WTC11 (cell line): ENCODE results near the gene HSD11B1L. TPM values are rescaled to one million over a fixed set of nuclear protein-coding genes. Genes with fewer than 3 reads are reported as not detected.

Experiments
- ATAC-seq: fragments of 200-7000 bp; cut with Tn5 transposase; 2 replicates; pipeline ENCODE4 v1.10.0; 2021; ENCODE audit warnings: mild to moderate bottlenecking, moderate library complexity
- CTCF ChIA-PET: fragments of 300-600 bp; sonication (Branson Sonifier 250); formaldehyde crosslinking; loops from one replicate; lab custom pipeline; 2021; ENCODE audit warnings: antibody characterized with exemption; lab: Charles Lee
- POLR2A ChIA-PET: fragments of 350-600 bp; sonication (Branson Sonifier 250); formaldehyde crosslinking; loops from one replicate; lab custom pipeline; 2021; ENCODE audit warnings: antibody characterized with exemption; lab: Charles Lee
- DNase-seq: peaks from one replicate; pipeline ENCODE4 v3.0.0; 2021; ENCODE audit warnings: low spot score
- H3K27ac Mint-ChIP-seq: 2 replicates; pipeline ENCODE4 v1.8.0; 2021; ENCODE audit warnings: mixed read lengths
- H3K27me3 Mint-ChIP-seq: 2 replicates; pipeline ENCODE4 v1.8.0; 2021; ENCODE audit warnings: low read depth, mild to moderate bottlenecking, moderate library complexity, mixed read lengths
- H3K36me3 Mint-ChIP-seq: 2 replicates; pipeline ENCODE4 v1.8.0; 2021; ENCODE audit warnings: mixed read lengths
- H3K4me1 Mint-ChIP-seq: 2 replicates; pipeline ENCODE4 v1.8.0; 2022; ENCODE audit warnings: mixed read lengths
- H3K4me3 Mint-ChIP-seq: 2 replicates; pipeline ENCODE4 v1.8.0; 2021; ENCODE audit warnings: mild to moderate bottlenecking, moderate library complexity, mixed read lengths
- H3K9me3 Mint-ChIP-seq: 2 replicates; pipeline ENCODE4 v1.8.0; 2021; ENCODE audit warnings: mixed read lengths
- CREB1 ChIP-seq: sonication (generic); formaldehyde crosslinking; IDR thresholded peaks from 2 replicates; pipeline ENCODE4 v1.8.0; 2023; ENCODE audit warnings: mild to moderate bottlenecking, missing genetic modification reagents
- CREM ChIP-seq: sonication (generic); formaldehyde crosslinking; IDR thresholded peaks from 2 replicates; pipeline ENCODE4 v1.8.1; 2022; ENCODE audit warnings: mild to moderate bottlenecking, missing genetic modification reagents, moderate library complexity
- ESRRA ChIP-seq: sonication (generic); formaldehyde crosslinking; IDR thresholded peaks from 2 replicates; pipeline ENCODE4 v1.8.1; 2022; ENCODE audit warnings: mild to moderate bottlenecking, missing genetic modification reagents, borderline replicate concordance
- FOXJ3 ChIP-seq: sonication (generic); formaldehyde crosslinking; IDR thresholded peaks from 2 replicates; pipeline ENCODE4 v1.9.0; 2021; ENCODE audit warnings: missing genetic modification reagents, mild to moderate bottlenecking, borderline replicate concordance
- FOXP1 ChIP-seq: sonication (generic); formaldehyde crosslinking; IDR thresholded peaks from 2 replicates; pipeline ENCODE4 v1.8.0; 2022; ENCODE audit warnings: missing genetic modification reagents, mild to moderate bottlenecking, moderate library complexity, borderline replicate concordance
- HMGA2 ChIP-seq: fragments of 250-450 bp; sonication (Bioruptor Pico); IDR thresholded peaks from 2 replicates; pipeline ENCODE4 v1.4.0; 2021; ENCODE audit warnings: mild to moderate bottlenecking, moderate library complexity
- KAT7 ChIP-seq: sonication (generic); formaldehyde crosslinking; IDR thresholded peaks from 2 replicates; pipeline ENCODE4 v1.8.1; 2023; ENCODE audit warnings: missing genetic modification reagents, mild to moderate bottlenecking, borderline replicate concordance
- MXD4 ChIP-seq: fragments of 250-450 bp; sonication (Bioruptor Pico); IDR thresholded peaks from 2 replicates; pipeline ENCODE4 v1.8.0; 2021; ENCODE audit warnings: mild to moderate bottlenecking, moderate library complexity, borderline replicate concordance
- MYBL2 ChIP-seq: sonication (generic); formaldehyde crosslinking; IDR thresholded peaks from 2 replicates; pipeline ENCODE4 v1.8.1; 2023; ENCODE audit warnings: mild to moderate bottlenecking, moderate library complexity, missing genetic modification reagents
- NFE2L1 ChIP-seq: sonication (generic); formaldehyde crosslinking; IDR thresholded peaks from 2 replicates; pipeline ENCODE4 v1.8.1; 2023; ENCODE audit warnings: missing genetic modification reagents
- NR1H2 ChIP-seq: sonication (generic); formaldehyde crosslinking; IDR thresholded peaks from 2 replicates; pipeline ENCODE4 v1.9.0; 2021; ENCODE audit warnings: mild to moderate bottlenecking, moderate library complexity, missing genetic modification reagents
- SMAD4 ChIP-seq: sonication (generic); formaldehyde crosslinking; IDR thresholded peaks from 2 replicates; pipeline ENCODE4 v1.8.0; 2022; ENCODE audit warnings: mild to moderate bottlenecking, missing genetic modification reagents
- ZBTB21 ChIP-seq: sonication (generic); formaldehyde crosslinking; IDR thresholded peaks from 2 replicates; pipeline ENCODE4 v1.8.1; 2023; ENCODE audit warnings: mild to moderate bottlenecking, missing genetic modification reagents, borderline replicate concordance
- ZNF396 ChIP-seq: fragments of 250-450 bp; sonication (Bioruptor Pico); IDR thresholded peaks from 2 replicates; pipeline ENCODE4 v1.8.0; 2021; ENCODE audit warnings: mild to moderate bottlenecking, moderate library complexity, borderline replicate concordance
- ZNF423 ChIP-seq: fragments of 250-450 bp; sonication (Bioruptor Pico); IDR thresholded peaks from 2 replicates; pipeline ENCODE4 v2.1.2; 2022; ENCODE audit warnings: mild to moderate bottlenecking, moderate library complexity
- total RNA-seq: library from RNA; stranded (reverse); gene quantifications from 3 replicates; pipeline ENCODE4 v1.2.3, GENCODE V29; 2021
- TF ChIP-seq, protein P1 (sequence below): sonication (generic); formaldehyde crosslinking; IDR thresholded peaks from 2 replicates; pipeline ENCODE4 v1.8.1; 2022; ENCODE audit warnings: mild to moderate bottlenecking, missing genetic modification reagents, moderate library complexity, borderline replicate concordance
- TF ChIP-seq, protein P2 (sequence below): sonication (generic); formaldehyde crosslinking; IDR thresholded peaks from 2 replicates; pipeline ENCODE4 v1.8.1; 2023; ENCODE audit warnings: mild to moderate bottlenecking, missing genetic modification reagents, borderline replicate concordance
- TF ChIP-seq, protein P3 (sequence below): sonication (generic); formaldehyde crosslinking; conservative IDR thresholded peaks from 2 replicates; pipeline ENCODE4 v1.8.1; 2022; ENCODE audit warnings: mild to moderate bottlenecking, missing genetic modification reagents
- TF ChIP-seq, protein P4 (sequence below): fragments of 250-450 bp; sonication (Bioruptor Pico); IDR thresholded peaks from 2 replicates; pipeline ENCODE4 v1.9.0; 2021; ENCODE audit warnings: mild to moderate bottlenecking, borderline replicate concordance
- TF ChIP-seq, protein P5 (sequence below): sonication (generic); formaldehyde crosslinking; IDR thresholded peaks from 2 replicates; pipeline ENCODE4 v1.8.1; 2023; ENCODE audit warnings: mild to moderate bottlenecking, missing genetic modification reagents, moderate library complexity
- TF ChIP-seq, protein P6 (sequence below): fragments of 250-450 bp; sonication (Bioruptor Pico); IDR thresholded peaks from 2 replicates; pipeline ENCODE4 v1.9.0; 2021; ENCODE audit warnings: mild to moderate bottlenecking
- TF ChIP-seq, protein P7 (sequence below): sonication (generic); formaldehyde crosslinking; IDR thresholded peaks from 2 replicates; pipeline ENCODE4 v1.8.0; 2023; ENCODE audit warnings: missing genetic modification reagents

The HSD11B1L gene
- total RNA-seq, 1 experiment from 2014 or later, result 11.8 TPM

DNA sequence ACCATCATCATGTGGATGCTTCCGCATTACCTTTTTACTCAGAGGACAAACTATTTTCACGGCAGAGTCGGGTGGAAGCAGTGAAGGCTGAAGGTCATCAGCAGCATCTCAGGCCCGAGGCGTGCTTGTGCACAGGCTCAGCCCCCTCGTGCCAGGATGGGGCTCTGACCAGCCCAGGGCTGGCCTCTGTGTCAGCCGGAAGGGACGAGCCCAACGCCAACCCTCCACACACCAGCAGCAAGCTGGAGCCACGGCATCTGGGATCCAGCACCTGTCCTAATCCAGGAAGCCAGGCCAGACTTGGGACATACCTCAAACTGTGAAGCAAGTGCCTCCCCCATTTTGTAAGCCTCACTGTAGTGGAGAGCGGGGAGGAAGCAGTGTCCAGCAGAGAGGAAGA is 11.6 kb upstream of the HSD11B1L start (continued):
- TF ChIP-seq, protein P1, sequence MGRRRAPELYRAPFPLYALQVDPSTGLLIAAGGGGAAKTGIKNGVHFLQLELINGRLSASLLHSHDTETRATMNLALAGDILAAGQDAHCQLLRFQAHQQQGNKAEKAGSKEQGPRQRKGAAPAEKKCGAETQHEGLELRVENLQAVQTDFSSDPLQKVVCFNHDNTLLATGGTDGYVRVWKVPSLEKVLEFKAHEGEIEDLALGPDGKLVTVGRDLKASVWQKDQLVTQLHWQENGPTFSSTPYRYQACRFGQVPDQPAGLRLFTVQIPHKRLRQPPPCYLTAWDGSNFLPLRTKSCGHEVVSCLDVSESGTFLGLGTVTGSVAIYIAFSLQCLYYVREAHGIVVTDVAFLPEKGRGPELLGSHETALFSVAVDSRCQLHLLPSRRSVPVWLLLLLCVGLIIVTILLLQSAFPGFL (CRISPR knock-in tag), result no peak
- TF ChIP-seq, protein P2, sequence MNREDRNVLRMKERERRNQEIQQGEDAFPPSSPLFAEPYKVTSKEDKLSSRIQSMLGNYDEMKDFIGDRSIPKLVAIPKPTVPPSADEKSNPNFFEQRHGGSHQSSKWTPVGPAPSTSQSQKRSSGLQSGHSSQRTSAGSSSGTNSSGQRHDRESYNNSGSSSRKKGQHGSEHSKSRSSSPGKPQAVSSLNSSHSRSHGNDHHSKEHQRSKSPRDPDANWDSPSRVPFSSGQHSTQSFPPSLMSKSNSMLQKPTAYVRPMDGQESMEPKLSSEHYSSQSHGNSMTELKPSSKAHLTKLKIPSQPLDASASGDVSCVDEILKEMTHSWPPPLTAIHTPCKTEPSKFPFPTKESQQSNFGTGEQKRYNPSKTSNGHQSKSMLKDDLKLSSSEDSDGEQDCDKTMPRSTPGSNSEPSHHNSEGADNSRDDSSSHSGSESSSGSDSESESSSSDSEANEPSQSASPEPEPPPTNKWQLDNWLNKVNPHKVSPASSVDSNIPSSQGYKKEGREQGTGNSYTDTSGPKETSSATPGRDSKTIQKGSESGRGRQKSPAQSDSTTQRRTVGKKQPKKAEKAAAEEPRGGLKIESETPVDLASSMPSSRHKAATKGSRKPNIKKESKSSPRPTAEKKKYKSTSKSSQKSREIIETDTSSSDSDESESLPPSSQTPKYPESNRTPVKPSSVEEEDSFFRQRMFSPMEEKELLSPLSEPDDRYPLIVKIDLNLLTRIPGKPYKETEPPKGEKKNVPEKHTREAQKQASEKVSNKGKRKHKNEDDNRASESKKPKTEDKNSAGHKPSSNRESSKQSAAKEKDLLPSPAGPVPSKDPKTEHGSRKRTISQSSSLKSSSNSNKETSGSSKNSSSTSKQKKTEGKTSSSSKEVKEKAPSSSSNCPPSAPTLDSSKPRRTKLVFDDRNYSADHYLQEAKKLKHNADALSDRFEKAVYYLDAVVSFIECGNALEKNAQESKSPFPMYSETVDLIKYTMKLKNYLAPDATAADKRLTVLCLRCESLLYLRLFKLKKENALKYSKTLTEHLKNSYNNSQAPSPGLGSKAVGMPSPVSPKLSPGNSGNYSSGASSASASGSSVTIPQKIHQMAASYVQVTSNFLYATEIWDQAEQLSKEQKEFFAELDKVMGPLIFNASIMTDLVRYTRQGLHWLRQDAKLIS (CRISPR knock-in tag), result no peak
- TF ChIP-seq MXD4 (CRISPR knock-in tag), result no peak
- TF ChIP-seq MYBL2 (CRISPR knock-in tag), result no peak
- TF ChIP-seq, protein P3, sequence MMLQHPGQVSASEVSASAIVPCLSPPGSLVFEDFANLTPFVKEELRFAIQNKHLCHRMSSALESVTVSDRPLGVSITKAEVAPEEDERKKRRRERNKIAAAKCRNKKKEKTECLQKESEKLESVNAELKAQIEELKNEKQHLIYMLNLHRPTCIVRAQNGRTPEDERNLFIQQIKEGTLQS (CRISPR knock-in tag), result no peak
- TF ChIP-seq, protein P4, sequence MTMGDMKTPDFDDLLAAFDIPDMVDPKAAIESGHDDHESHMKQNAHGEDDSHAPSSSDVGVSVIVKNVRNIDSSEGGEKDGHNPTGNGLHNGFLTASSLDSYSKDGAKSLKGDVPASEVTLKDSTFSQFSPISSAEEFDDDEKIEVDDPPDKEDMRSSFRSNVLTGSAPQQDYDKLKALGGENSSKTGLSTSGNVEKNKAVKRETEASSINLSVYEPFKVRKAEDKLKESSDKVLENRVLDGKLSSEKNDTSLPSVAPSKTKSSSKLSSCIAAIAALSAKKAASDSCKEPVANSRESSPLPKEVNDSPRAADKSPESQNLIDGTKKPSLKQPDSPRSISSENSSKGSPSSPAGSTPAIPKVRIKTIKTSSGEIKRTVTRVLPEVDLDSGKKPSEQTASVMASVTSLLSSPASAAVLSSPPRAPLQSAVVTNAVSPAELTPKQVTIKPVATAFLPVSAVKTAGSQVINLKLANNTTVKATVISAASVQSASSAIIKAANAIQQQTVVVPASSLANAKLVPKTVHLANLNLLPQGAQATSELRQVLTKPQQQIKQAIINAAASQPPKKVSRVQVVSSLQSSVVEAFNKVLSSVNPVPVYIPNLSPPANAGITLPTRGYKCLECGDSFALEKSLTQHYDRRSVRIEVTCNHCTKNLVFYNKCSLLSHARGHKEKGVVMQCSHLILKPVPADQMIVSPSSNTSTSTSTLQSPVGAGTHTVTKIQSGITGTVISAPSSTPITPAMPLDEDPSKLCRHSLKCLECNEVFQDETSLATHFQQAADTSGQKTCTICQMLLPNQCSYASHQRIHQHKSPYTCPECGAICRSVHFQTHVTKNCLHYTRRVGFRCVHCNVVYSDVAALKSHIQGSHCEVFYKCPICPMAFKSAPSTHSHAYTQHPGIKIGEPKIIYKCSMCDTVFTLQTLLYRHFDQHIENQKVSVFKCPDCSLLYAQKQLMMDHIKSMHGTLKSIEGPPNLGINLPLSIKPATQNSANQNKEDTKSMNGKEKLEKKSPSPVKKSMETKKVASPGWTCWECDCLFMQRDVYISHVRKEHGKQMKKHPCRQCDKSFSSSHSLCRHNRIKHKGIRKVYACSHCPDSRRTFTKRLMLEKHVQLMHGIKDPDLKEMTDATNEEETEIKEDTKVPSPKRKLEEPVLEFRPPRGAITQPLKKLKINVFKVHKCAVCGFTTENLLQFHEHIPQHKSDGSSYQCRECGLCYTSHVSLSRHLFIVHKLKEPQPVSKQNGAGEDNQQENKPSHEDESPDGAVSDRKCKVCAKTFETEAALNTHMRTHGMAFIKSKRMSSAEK (CRISPR knock-in tag), result no peak
- TF ChIP-seq FOXJ3, result no peak
- TF ChIP-seq, protein P5, sequence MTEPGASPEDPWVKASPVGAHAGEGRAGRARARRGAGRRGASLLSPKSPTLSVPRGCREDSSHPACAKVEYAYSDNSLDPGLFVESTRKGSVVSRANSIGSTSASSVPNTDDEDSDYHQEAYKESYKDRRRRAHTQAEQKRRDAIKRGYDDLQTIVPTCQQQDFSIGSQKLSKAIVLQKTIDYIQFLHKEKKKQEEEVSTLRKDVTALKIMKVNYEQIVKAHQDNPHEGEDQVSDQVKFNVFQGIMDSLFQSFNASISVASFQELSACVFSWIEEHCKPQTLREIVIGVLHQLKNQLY, result no peak

DNA sequence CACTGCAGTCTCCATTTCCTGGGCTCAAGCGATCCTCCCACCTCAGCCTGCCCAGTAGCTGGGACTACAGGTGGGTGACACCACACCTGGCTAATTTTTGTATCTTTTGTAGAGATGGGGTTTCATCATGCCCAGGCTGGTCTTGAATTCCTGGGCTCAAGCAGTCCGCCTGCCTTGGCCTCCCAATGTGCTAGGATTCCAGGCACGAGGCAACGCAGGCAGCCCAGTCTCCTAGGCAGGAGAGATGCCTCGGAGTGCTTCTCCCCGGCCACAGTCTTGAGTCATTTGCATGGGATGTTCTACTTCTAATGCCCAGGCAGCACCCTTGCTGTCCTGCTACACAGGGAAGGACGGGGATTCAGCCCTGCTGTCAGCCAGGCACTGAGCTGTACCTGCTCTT is 9.2 kb upstream of the HSD11B1L start:
- H3K4me1 Mint-ChIP-seq, result peaks cover 11% of the 10 kb centered on the region
- ChIA-PET POLR2A (no interaction called here), CTCF (no interaction called here)
- no peak overlapping the region for H3K4me3 Mint-ChIP-seq
- H3K9me3 Mint-ChIP-seq, result no peaks in the 10 kb centered on the region
- no peaks in the 10 kb centered on the region for H3K27me3 Mint-ChIP-seq
- H3K27ac Mint-ChIP-seq, result no peak overlapping the region
- ATAC-seq, result no peak
- no peak for DNase-seq
- peaks cover 26% of the 10 kb centered on the region for H3K36me3 Mint-ChIP-seq
- TF ChIP-seq ZNF396, result no peak
- no peak for TF ChIP-seq NFE2L1 (CRISPR knock-in tag)
- no peak for TF ChIP-seq ZNF423 (CRISPR knock-in tag)
- TF ChIP-seq, protein P6, sequence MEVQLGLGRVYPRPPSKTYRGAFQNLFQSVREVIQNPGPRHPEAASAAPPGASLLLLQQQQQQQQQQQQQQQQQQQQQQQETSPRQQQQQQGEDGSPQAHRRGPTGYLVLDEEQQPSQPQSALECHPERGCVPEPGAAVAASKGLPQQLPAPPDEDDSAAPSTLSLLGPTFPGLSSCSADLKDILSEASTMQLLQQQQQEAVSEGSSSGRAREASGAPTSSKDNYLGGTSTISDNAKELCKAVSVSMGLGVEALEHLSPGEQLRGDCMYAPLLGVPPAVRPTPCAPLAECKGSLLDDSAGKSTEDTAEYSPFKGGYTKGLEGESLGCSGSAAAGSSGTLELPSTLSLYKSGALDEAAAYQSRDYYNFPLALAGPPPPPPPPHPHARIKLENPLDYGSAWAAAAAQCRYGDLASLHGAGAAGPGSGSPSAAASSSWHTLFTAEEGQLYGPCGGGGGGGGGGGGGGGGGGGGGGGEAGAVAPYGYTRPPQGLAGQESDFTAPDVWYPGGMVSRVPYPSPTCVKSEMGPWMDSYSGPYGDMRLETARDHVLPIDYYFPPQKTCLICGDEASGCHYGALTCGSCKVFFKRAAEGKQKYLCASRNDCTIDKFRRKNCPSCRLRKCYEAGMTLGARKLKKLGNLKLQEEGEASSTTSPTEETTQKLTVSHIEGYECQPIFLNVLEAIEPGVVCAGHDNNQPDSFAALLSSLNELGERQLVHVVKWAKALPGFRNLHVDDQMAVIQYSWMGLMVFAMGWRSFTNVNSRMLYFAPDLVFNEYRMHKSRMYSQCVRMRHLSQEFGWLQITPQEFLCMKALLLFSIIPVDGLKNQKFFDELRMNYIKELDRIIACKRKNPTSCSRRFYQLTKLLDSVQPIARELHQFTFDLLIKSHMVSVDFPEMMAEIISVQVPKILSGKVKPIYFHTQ (CRISPR knock-in tag), result no peak
- TF ChIP-seq, protein P5, result no peak
- TF ChIP-seq NR1H2 (CRISPR knock-in tag), result no peak
- no peak for TF ChIP-seq FOXJ3
- TF ChIP-seq HMGA2 (CRISPR knock-in tag), result no peak
- TF ChIP-seq SMAD4 (CRISPR knock-in tag), result no peak
- TF ChIP-seq CREM (CRISPR knock-in tag), result no peak
- TF ChIP-seq ESRRA, result no peak
- TF ChIP-seq FOXP1, result no peak
- no peak for TF ChIP-seq ZBTB21 (CRISPR knock-in tag)
- TF ChIP-seq CREB1 (CRISPR knock-in tag), result no peak
- TF ChIP-seq, protein P7, sequence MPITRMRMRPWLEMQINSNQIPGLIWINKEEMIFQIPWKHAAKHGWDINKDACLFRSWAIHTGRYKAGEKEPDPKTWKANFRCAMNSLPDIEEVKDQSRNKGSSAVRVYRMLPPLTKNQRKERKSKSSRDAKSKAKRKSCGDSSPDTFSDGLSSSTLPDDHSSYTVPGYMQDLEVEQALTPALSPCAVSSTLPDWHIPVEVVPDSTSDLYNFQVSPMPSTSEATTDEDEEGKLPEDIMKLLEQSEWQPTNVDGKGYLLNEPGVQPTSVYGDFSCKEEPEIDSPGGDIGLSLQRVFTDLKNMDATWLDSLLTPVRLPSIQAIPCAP, result no peak
- no peak for TF ChIP-seq KAT7 (CRISPR knock-in tag)
